Measurements from ENCODE around the gene RCOR2.

GRCh38 chr11:63918507-63919191, 1.7 kb upstream of the RCOR2 start:
- no peak for TF ChIP-seq EP300 (conservative IDR thresholded peaks at IDR 0.05; ENCODE audit: poor library complexity, severe bottlenecking)
- no peak for TF ChIP-seq CTCF (IDR thresholded peaks at IDR 0.05; ENCODE audit: poor library complexity, severe bottlenecking)
- no peak for TF ChIP-seq MXI1 (conservative IDR thresholded peaks at IDR 0.05; ENCODE audit: poor library complexity, severe bottlenecking)

All from neural cell (in vitro differentiated cells).